Stomach (tissue), 9 donors: ENCODE measurements around the gene LHFPL3. TPM values are rescaled to one million over a fixed set of nuclear protein-coding genes. Genes with fewer than 3 reads are reported as not detected.
"Not testable (repeated sequence)": the region's sequence is repeated elsewhere in the genome, so short reads cannot be mapped to it uniquely, and the experiment has no call there.

ENCODE experiments used
- DNase-seq, 2 donors: peaks; one replicate each; pipeline versions ENCODE4 v3.0.0 to v3.0.0-alpha.2; 2013 to 2019
- H3K27ac ChIP-seq, 5 donors: fragments of 200-600 bp in 4 of 5; sonication (generic) in 4 of 5; one replicate each; pipeline ENCODE4 v1.5.1; 2013 to 2019; ENCODE audit warnings: mild to moderate bottlenecking in 1 of 5, moderate library complexity in 1 of 5
- H3K27me3 ChIP-seq, 3 donors: fragments of 200-600 bp; sonication (generic); one replicate each; pipeline ENCODE4 v1.5.1; 2017 to 2019; ENCODE audit warnings: mixed run types in 1 of 3
- H3K36me3 ChIP-seq, 4 donors: fragments of 200-600 bp; sonication (generic); 1 replicate in 3 of 4; 2 replicates in 1 of 4; pipeline ENCODE4 v1.5.1; 2016 to 2019
- H3K4me1 ChIP-seq, 4 donors: fragments of 200-600 bp; sonication (generic); one replicate each; pipeline ENCODE4 v1.5.1; 2016 to 2019
- H3K4me3 ChIP-seq, 4 donors: fragments of 200-600 bp; sonication (generic) in 3 of 4; one replicate each; pipeline ENCODE4 v1.5.1; 2016 to 2019; ENCODE audit warnings: mild to moderate bottlenecking in 1 of 4
- H3K9me3 ChIP-seq, 4 donors: fragments of 200-600 bp; sonication (generic); one replicate each; pipeline ENCODE4 v1.5.1; 2016 to 2019
- CTCF ChIP-seq, 7 experiments: fragments of 450-650 bp in 4 of 7; fragments of 200-600 bp in 3 of 7; sonication (generic) in 3 of 7; IDR thresholded peaks; one replicate each; pipeline ENCODE4 v1.5.1; 2016 to 2019; ENCODE audit warnings: antibody characterized with exemption in 7 of 7, control low read depth in 2 of 7, mild to moderate bottlenecking in 1 of 7
- EP300 ChIP-seq: sonication (generic); formaldehyde crosslinking; IDR thresholded peaks from one replicate; pipeline ENCODE4 v1.6.1; 2017; ENCODE audit warnings: antibody characterized with exemption
- POLR2A ChIP-seq, 4 donors: fragments of 450-650 bp; IDR thresholded peaks; one replicate each; pipeline ENCODE4 v1.6.1; 2016; ENCODE audit warnings: antibody characterized with exemption in 4 of 4, control low read depth in 2 of 4, mild to moderate bottlenecking in 1 of 4, moderate library complexity in 1 of 4
- POLR2AphosphoS5 ChIP-seq, 3 donors: sonication (generic); formaldehyde crosslinking; IDR thresholded peaks; one replicate each; pipeline ENCODE4 v1.6.1; 2016; ENCODE audit warnings: antibody characterized with exemption in 3 of 3
- WGBS, 5 donors: extraction: QIAGEN DNeasy Blood & Tissue Kit in 3 of 5; methylation state at CpG; one replicate each; pipeline versions ENCODE4 v1.1.5 to v1.1.7; 2013 to 2018; 5-methylcytosine and 5-hydroxymethylcytosine counted together
- intact Hi-C: fragments of 100-400 bp; cut with DNase I; formaldehyde crosslinking; loops from one replicate; pipeline ENCODE4 v1.15.1; 2023; ENCODE audit warnings: low total_unique reads
- polyA plus RNA-seq, 3 donors: library from polyadenylated mRNA; stranded (reverse); fragments of 200-250 nt; gene quantifications; one replicate each; pipeline ENCODE4 v1.2.3, GENCODE V29; 2013
- total RNA-seq, 5 donors: library from RNA; depleted of rRNA; stranded (reverse); fragments of >200 nt; gene quantifications; one replicate each; pipeline versions ENCODE4 v1.1.0 to v1.2.3, GENCODE V29; 2014 to 2016
- donor health status: healthy with polysubstance abuse.
- donor health status: Bipolar disorder and iron deficiency.
- donor health status: healthy.

The LHFPL3 gene
- total and polyA plus RNA-seq, 8 donors, result 0.55 TPM; not detected in 7

DNA sequence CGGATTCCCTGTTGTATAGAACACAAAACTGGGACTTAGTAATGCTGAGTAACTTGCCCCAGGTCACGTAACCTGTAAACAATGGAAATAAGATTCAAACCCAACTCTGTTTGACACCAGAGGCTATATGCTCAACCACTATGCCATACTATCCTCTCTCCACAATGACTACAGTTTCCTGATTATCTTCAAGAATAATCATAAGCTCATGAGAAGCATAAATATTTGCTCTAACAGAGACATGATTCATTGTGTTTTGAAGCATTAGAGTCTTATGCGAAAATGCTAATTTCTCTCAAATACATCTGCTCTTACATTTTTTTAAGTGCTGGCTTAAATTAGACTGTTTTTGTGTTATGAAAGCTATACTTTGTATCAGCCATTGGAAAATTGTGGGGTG, 241.3 kb downstream of the LHFPL3 start:
- intact Hi-C loops, result no loop called here
- Histone ChIP-seq H3K9me3 (no peaks in the 10 kb centered on the region), H3K4me3 (no peak overlapping the region), H3K27ac (no peak overlapping the region), H3K27me3 (no peaks in the 10 kb centered on the region), H3K4me1 (no peaks in the 10 kb centered on the region), H3K36me3 (no peaks in the 10 kb centered on the region)
- DNase-seq, result no peak
- TF ChIP-seq EP300 (no peak), POLR2A (IDR thresholded peaks at IDR 0.05) (no peak), POLR2AphosphoS5 (IDR thresholded peaks at IDR 0.05) (no peak), CTCF (IDR thresholded peaks at IDR 0.05) (no peak)
- 50 to 74% (median 69%) methylated on average over 3 of the region's 3 CpGs for WGBS, 5 donors

DNA sequence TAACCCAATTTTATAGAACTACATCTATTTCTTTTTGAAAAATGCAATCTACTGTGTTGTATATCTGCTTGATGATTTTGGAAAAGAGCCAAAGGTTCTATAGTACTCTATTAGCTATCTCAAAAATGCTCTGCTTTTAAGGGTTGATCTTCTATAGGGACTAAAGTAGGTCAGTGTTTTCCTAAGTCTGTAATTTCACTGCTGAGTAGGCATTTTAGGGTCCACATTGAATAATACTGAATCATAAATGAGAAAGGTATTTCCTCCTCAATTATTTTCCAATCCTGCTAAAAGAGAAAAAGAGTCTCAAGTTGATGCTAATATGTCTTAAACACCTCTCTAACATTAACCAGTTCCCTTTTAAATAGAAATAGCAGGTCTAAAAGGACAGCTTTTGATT, 244.2 kb downstream of the LHFPL3 start:
- intact Hi-C loops, result no loop called here
- DNase-seq, result no peak
- TF ChIP-seq CTCF (IDR thresholded peaks at IDR 0.05), result no peak
- no peak for TF ChIP-seq POLR2A (IDR thresholded peaks at IDR 0.05)
- no peak for TF ChIP-seq EP300
- no peak for TF ChIP-seq POLR2AphosphoS5 (IDR thresholded peaks at IDR 0.05)

DNA sequence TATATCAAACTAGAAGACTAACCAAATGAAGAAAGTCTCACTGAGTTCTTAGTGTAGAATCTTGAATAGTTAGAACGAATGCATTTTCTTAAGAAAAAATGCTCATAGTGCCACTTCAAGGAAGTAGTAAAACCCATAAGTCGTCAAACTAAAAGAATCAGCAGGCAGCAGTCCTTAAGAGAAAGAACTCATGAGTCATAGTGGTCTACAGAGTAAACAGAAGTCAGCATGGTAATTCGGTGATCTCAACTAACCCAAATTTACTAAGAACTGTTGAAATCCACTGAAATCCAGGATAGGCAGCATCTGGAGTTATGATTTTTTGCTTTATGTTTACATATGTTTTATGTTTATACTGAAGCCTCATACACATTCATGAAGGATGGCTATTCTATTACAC, 256.2 kb downstream of the LHFPL3 start:
- intact Hi-C loops, result no loop called here
- Histone ChIP-seq H3K4me3 (no peak overlapping the region), H3K27me3 (no peaks in the 10 kb centered on the region), H3K4me1 (no peaks in the 10 kb centered on the region), H3K9me3 (no peaks in the 10 kb centered on the region), H3K27ac (no peak overlapping the region), H3K36me3 (no peaks in the 10 kb centered on the region)
- WGBS, 5 donors, result 53 to 61% (median 58%) methylated on average over 3 of the region's 3 CpGs
- no peak for TF ChIP-seq POLR2AphosphoS5 (IDR thresholded peaks at IDR 0.05)
- DNase-seq, result no peak

More for the DNA sequence above, 244.2 kb downstream of the LHFPL3 start:
- Histone ChIP-seq H3K36me3 (no peaks in the 10 kb centered on the region), H3K4me3 (no peak overlapping the region), H3K27ac (no peak overlapping the region), H3K9me3 (no peaks in the 10 kb centered on the region), H3K4me1 (no peaks in the 10 kb centered on the region), H3K27me3 (no peaks in the 10 kb centered on the region)

DNA sequence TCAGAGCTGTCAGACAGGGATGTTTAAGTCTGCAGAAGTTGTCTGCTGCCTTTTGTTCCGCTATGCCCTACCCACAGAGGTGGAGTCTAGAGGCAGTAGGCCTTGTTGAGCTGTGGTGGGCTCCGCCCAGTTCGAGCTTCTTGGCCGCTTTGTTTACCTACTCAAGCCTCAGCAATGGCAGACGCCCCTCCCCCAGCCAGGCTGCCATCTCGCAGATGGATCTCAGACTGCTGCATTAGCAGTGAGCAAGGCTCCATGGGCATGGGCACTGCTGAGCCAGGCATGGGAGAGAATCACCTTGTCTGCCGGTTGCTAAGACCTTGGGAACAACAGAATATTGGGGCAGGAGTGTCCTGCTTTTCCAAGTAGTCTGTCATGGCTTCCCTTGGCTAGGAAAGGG, 267.2 kb downstream of the LHFPL3 start:
- H3K4me3 ChIP-seq, DNase-seq, H3K27ac ChIP-seq, H3K36me3 ChIP-seq, H3K27me3 ChIP-seq, intact Hi-C loops, H3K4me1 ChIP-seq: not testable (repeated sequence)
- 62 to 82% (median 67%) methylated on average over 7 of the region's 7 CpGs for WGBS, 5 donors
- peaks cover 0 to 16% (median 2%) of the 10 kb centered on the region in 4 donors for H3K9me3 ChIP-seq

DNA sequence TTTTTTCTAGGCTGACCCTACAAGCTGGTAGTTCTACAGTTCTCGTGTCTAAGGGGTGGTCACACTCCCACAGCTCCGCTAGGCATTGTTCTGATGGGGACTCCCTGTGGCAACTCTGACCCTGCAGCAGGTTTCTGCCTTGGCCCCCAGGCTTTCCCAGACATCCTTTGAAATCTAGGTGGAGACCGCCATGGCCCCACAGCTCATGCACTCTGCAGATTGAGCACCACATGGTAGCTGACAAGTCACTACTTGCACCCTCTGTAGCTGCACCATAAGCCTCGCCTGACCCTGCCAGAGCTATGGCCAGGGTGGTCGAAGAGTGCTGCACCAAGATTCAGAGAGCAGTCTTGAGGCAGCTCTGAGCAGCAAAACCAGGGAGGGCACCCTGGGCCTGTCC, 275.6 kb downstream of the LHFPL3 start:
- 57 to 86% (median 68%) methylated on average over 4 to 5 of the region's 5 CpGs for WGBS, 5 donors
- Histone ChIP-seq H3K27me3 (no peaks in the 10 kb centered on the region), H3K9me3 (no peaks in the 10 kb centered on the region), H3K4me1 (no peaks in the 10 kb centered on the region), H3K27ac (no peak overlapping the region), H3K36me3 (no peaks in the 10 kb centered on the region), H3K4me3 (no peak overlapping the region)
- TF ChIP-seq EP300 (no peak), POLR2AphosphoS5 (IDR thresholded peaks at IDR 0.05) (no peak), POLR2A (IDR thresholded peaks at IDR 0.05) (no peak), CTCF (IDR thresholded peaks at IDR 0.05) (no peak)
- intact Hi-C loops, result no loop called here
- DNase-seq, result no peak

GRCh38 chr7:104604706-104605105, 276.3 kb downstream of the LHFPL3 start:
- intact Hi-C loops, result no loop called here

More at GRCh38 chr7:104604706-104605105, 276.3 kb downstream of the LHFPL3 start:
- no peak overlapping the region for H3K4me3 ChIP-seq
- 30 to 47% (median 40%) methylated on average over 1 of the region's 1 CpG for WGBS, 5 donors
- DNase-seq, result no peak
- no peaks in the 10 kb centered on the region for H3K36me3 ChIP-seq
- no peak for TF ChIP-seq EP300
- TF ChIP-seq POLR2A (IDR thresholded peaks at IDR 0.05), result no peak
- no peak for TF ChIP-seq POLR2AphosphoS5 (IDR thresholded peaks at IDR 0.05)
- no peak for TF ChIP-seq CTCF (IDR thresholded peaks at IDR 0.05)
- no peaks in the 10 kb centered on the region for H3K4me1 ChIP-seq
- H3K27me3 ChIP-seq, result no peaks in the 10 kb centered on the region
- H3K27ac ChIP-seq, result no peak overlapping the region
- H3K9me3 ChIP-seq, result no peaks in the 10 kb centered on the region
